GM21723 (cell line): Measurements from ENCODE around the gene GFOD1.

Source experiments
- ATAC-seq: cut with Tn5 transposase; IDR thresholded peaks from one replicate; pipeline ENCODE4 v1.9.1; 2021; ENCODE audit warnings: mild to moderate bottlenecking, moderate library complexity; ENCODE audit not compliant: unreplicated experiment

GFOD1 gene

GRCh38 chr6:13486679-13487121 lies 700 bp downstream of the GFOD1 start:
- ATAC-seq, result peak; percentile 32

- no peak for ATAC-seq
Observed at GRCh38 chr6:13485923-13486562, 1.4 kb downstream of the GFOD1 start.

- ATAC-seq, result no peak
Observed at GRCh38 chr6:13485303-13485702, 2.1 kb downstream of the GFOD1 start.

GRCh38 chr6:13484827-13485226 lies 2.6 kb downstream of the GFOD1 start:
- ATAC-seq, result no peak

GRCh38 chr6:13484138-13484708 lies 3.2 kb downstream of the GFOD1 start:
- ATAC-seq, result no peak

GRCh38 chr6:13480631-13481501 lies 6.5 kb downstream of the GFOD1 start:
- no peak for ATAC-seq

- ATAC-seq, result no peak
Observed at GRCh38 chr6:13479971-13480434, 7.4 kb downstream of the GFOD1 start.

GRCh38 chr6:13479206-13479800 lies 8.1 kb downstream of the GFOD1 start:
- ATAC-seq, result no peak

- ATAC-seq, result no peak
Observed at GRCh38 chr6:13478525-13478966, 8.9 kb downstream of the GFOD1 start.

GRCh38 chr6:13474787-13475186 lies 12.6 kb downstream of the GFOD1 start:
- ATAC-seq, result no peak

GRCh38 chr6:13474360-13474759 lies 13.0 kb downstream of the GFOD1 start:
- no peak for ATAC-seq

GRCh38 chr6:13473768-13474165 lies 13.6 kb downstream of the GFOD1 start:
- ATAC-seq, result no peak

- ATAC-seq, result no peak
Observed at GRCh38 chr6:13472976-13473767, 14.2 kb downstream of the GFOD1 start.

GRCh38 chr6:13472099-13472498 lies 15.3 kb downstream of the GFOD1 start:
- no peak for ATAC-seq

GRCh38 chr6:13471184-13471583 lies 16.2 kb downstream of the GFOD1 start:
- no peak for ATAC-seq

- no peak for ATAC-seq
Observed at GRCh38 chr6:13470238-13471140, 16.9 kb downstream of the GFOD1 start.

- ATAC-seq, result no peak
Observed at GRCh38 chr6:13469693-13470092, 17.7 kb downstream of the GFOD1 start.

- no peak for ATAC-seq
Observed at GRCh38 chr6:13468839-13469238, 18.6 kb downstream of the GFOD1 start.

- no peak for ATAC-seq
Observed at GRCh38 chr6:13467216-13467600, 20.2 kb downstream of the GFOD1 start.
